Measurements from ENCODE around the gene SART1. TPM values are rescaled to one million over a fixed set of nuclear protein-coding genes. Genes with fewer than 3 reads are reported as not detected.

SART1 gene
- polyA plus RNA-seq, 1 donor (not counting 4 experiments of a cell fraction or from before 2014, with no cell fraction given) = 14.7 TPM

DNA sequence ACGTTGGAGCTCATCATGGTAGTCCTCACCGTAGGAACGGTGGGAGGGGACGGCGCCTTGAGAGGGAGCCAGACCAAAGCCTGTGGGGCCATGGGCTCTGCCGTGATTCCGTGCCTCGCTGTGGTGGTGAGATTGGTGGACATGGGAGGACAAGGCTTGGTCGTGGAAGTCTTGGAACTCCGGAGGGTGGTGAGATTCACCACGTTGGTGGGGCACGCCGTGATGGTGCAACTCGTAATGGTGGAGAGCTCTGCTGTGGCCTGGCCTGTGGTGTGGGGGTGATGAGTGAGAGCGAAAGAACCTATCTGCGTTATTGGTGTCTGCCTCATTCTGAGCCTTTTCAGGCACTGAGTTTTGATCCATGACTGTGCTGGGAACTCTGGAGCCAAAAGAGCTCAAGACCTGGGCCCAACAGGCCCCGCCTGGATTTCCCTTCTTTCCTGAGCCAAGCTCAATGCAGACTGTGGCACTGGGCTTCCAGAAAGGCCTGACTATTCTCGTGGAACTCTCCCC lies 64.5 kb downstream of the SART1 start, which contains the start of gene CATSPER1:
CATSPER1 (minus strand) TSS at position 463 of the 513 bp plus-strand sequence; CDS start at position 363, 100 bp downstream.
- no peaks in the 10 kb centered on the region for H4K20me1 ChIP-seq (ENCODE audit: control insufficient read depth, extremely low read depth, insufficient read depth, low read length)
- H3K79me2 ChIP-seq (ENCODE audit: control insufficient read depth, insufficient read depth, low read length) = no peaks in the 10 kb centered on the region
- no peak within 1 kb of the TSS for H3K27ac ChIP-seq (ENCODE audit: control insufficient read depth, insufficient read depth, low read length)
- no peaks in the 10 kb centered on the region for H3K36me3 ChIP-seq (ENCODE audit: control insufficient read depth in 2 of 2, extremely low read depth in 1 of 2, insufficient read depth in 2 of 2, low read length in 2 of 2)
- dilution Hi-C loops (cut with MboI; ENCODE audit: extremely low pct_ligation_motif_present, low sequenced_read_pairs) = no loop called here
- H3K4me2 ChIP-seq (ENCODE audit: control insufficient read depth, extremely low read depth, insufficient read depth, low read depth, low read length) = no peak within 1 kb of the TSS
- H3K9me3 ChIP-seq (ENCODE audit: control insufficient read depth, low read depth, low read length) = no peaks in the 10 kb centered on the region
- H3K4me1 ChIP-seq (ENCODE audit: control insufficient read depth, extremely low read depth, insufficient read depth, low read length) = peaks cover 9% of the 10 kb centered on the region
- no peak within 1 kb of the TSS for H3K9ac ChIP-seq (ENCODE audit: control insufficient read depth, extremely low read depth, insufficient read depth, low read length)
- no peak within 1 kb of the TSS for H3K4me3 ChIP-seq (ENCODE audit: control insufficient read depth in 2 of 3, extremely low read depth in 1 of 3, insufficient read depth in 2 of 3, low read depth in 1 of 3, low read length in 3 of 3)
- H3K9me1 ChIP-seq (ENCODE audit: control insufficient read depth, extremely low read depth, insufficient read depth, low read length) = no peaks in the 10 kb centered on the region
- DNase-seq (ENCODE audit: low read depth, low spot score) (no peak), FAIRE-seq (no peak)
- H2AFZ ChIP-seq (ENCODE audit: control insufficient read depth, low read length) = no peak within 1 kb of the TSS
- peaks cover 9% of the 10 kb centered on the region for H3K27me3 ChIP-seq (ENCODE audit: control insufficient read depth, extremely low read depth, insufficient read depth, low read length)
- TF ChIP-seq, protein P1, sequence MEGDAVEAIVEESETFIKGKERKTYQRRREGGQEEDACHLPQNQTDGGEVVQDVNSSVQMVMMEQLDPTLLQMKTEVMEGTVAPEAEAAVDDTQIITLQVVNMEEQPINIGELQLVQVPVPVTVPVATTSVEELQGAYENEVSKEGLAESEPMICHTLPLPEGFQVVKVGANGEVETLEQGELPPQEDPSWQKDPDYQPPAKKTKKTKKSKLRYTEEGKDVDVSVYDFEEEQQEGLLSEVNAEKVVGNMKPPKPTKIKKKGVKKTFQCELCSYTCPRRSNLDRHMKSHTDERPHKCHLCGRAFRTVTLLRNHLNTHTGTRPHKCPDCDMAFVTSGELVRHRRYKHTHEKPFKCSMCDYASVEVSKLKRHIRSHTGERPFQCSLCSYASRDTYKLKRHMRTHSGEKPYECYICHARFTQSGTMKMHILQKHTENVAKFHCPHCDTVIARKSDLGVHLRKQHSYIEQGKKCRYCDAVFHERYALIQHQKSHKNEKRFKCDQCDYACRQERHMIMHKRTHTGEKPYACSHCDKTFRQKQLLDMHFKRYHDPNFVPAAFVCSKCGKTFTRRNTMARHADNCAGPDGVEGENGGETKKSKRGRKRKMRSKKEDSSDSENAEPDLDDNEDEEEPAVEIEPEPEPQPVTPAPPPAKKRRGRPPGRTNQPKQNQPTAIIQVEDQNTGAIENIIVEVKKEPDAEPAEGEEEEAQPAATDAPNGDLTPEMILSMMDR (optimal IDR thresholded peaks at IDR 0.05 in 1 of 3, IDR thresholded peaks at IDR 0.05 in 1 of 3, conservative IDR thresholded peaks at IDR 0.05 in 1 of 3; ENCODE audit: extremely low read depth in 1 of 3, insufficient read depth in 2 of 3, low read length in 3 of 3) = no peak
- TF ChIP-seq EZH2 (IDR thresholded peaks at IDR 0.05; ENCODE audit: low read length) = no peak

Other genes starting within 250 kb of the SART1 start
- gene KAT5, start 249.5 kb upstream of the SART1 start, polyA plus RNA-seq = 26.8 to 32.1 TPM (median 30.3 TPM) in 3 replicates
- 16.0 to 20.6 TPM (median 18.5 TPM) in 3 replicates for gene RNASEH2C, start 240.9 kb upstream of the SART1 start, polyA plus RNA-seq
- 3.1 to 6.8 TPM (median 3.1 TPM) in 3 replicates for gene AP5B1, start 180.8 kb upstream of the SART1 start, polyA plus RNA-seq
- 2.1 to 23.2 TPM (median 7.5 TPM) in 3 replicates for gene OVOL1, start 174.7 kb upstream of the SART1 start, polyA plus RNA-seq
- gene SNX32, start 127.8 kb upstream of the SART1 start, polyA plus RNA-seq = 0.12 to 0.44 TPM (median 0.15 TPM) in 3 replicates
- gene CFL1, start 103.6 kb upstream of the SART1 start, polyA plus RNA-seq = 571 to 1,860 TPM (median 1,236 TPM) in 3 replicates
- gene MUS81, start 101.3 kb upstream of the SART1 start, polyA plus RNA-seq = 24.7 to 34.4 TPM (median 28.0 TPM) in 3 replicates
- 4.6 to 13.6 TPM (median 4.8 TPM) in 3 replicates for gene EFEMP2, start 88.9 kb upstream of the SART1 start, polyA plus RNA-seq
- gene CTSW, start 81.9 kb upstream of the SART1 start, polyA plus RNA-seq = not detected in 3 replicates
- gene FIBP, start 73.3 kb upstream of the SART1 start, polyA plus RNA-seq = 83.0 to 104 TPM (median 95.1 TPM) in 3 replicates
- gene CCDC85B, start 71.1 kb upstream of the SART1 start, polyA plus RNA-seq = 4.1 to 6.8 TPM (median 6.0 TPM) in 3 replicates
- 9.4 to 25.3 TPM (median 21.8 TPM) in 3 replicates for gene FOSL1, start 61.3 kb upstream of the SART1 start, polyA plus RNA-seq
- gene C11orf68, start 42.7 kb upstream of the SART1 start, polyA plus RNA-seq = 18.4 to 30.9 TPM (median 25.0 TPM) in 3 replicates
- gene DRAP1, start 42.3 kb upstream of the SART1 start, polyA plus RNA-seq = 135 to 175 TPM (median 138 TPM) in 3 replicates
- not detected in 3 replicates for gene TSGA10IP, start 16.3 kb upstream of the SART1 start, polyA plus RNA-seq
- gene EIF1AD, start 40.4 kb downstream of the SART1 start, polyA plus RNA-seq = 23.1 to 36.8 TPM (median 29.6 TPM) in 3 replicates
- gene BANF1, start 40.8 kb downstream of the SART1 start, polyA plus RNA-seq = 112 to 187 TPM (median 154 TPM) in 3 replicates
- gene CST6, start 50.3 kb downstream of the SART1 start, polyA plus RNA-seq = 1.4 to 2.3 TPM (median 1.7 TPM) in 3 replicates
- 0.07 TPM in 1 of 3 replicates, not detected in the others for gene CATSPER1, start 64.7 kb downstream of the SART1 start, polyA plus RNA-seq
- not detected in 3 replicates for gene GAL3ST3, start 87.4 kb downstream of the SART1 start, polyA plus RNA-seq
- gene SF3B2, start 90.6 kb downstream of the SART1 start, polyA plus RNA-seq = 41.9 to 121 TPM (median 73.0 TPM) in 3 replicates
- 10.0 to 28.4 TPM (median 14.9 TPM) in 3 replicates for gene PACS1, start 108.5 kb downstream of the SART1 start, polyA plus RNA-seq